Neural crest cell (in vitro differentiated cells): ENCODE results near the gene CCDC40. TPM values are rescaled to one million over a fixed set of nuclear protein-coding genes. Genes with fewer than 3 reads are reported as not detected.

Experiments
- DNase-seq: peaks from one replicate; pipeline ENCODE4 v3.0.0; 2021; ENCODE audit warnings: low read depth, mixed read lengths, low spot score
- H3K27ac Mint-ChIP-seq: one replicate; pipeline ENCODE4 v1.8.0; 2021; ENCODE audit warnings: mild to moderate bottlenecking, mixed read lengths; ENCODE audit not compliant: unreplicated experiment
- H3K27me3 Mint-ChIP-seq: 2 replicates; pipeline ENCODE4 v1.8.0; 2021; ENCODE audit warnings: low read depth, mild to moderate bottlenecking, mixed read lengths
- H3K36me3 Mint-ChIP-seq: 2 replicates; pipeline ENCODE4 v1.8.0; 2021; ENCODE audit warnings: low read depth, mild to moderate bottlenecking, mixed read lengths
- H3K4me1 Mint-ChIP-seq: 2 replicates; pipeline ENCODE4 v1.8.0; 2021; ENCODE audit warnings: mixed read lengths
- H3K4me3 Mint-ChIP-seq: one replicate; pipeline ENCODE4 v1.8.0; 2021; ENCODE audit warnings: mild to moderate bottlenecking, mixed read lengths
- H3K9me3 Mint-ChIP-seq: 2 replicates; pipeline ENCODE4 v1.8.0; 2021; ENCODE audit warnings: mixed read lengths
- total RNA-seq: library from RNA; stranded (reverse); gene quantifications from 2 replicates; pipeline ENCODE4 v1.2.1, GENCODE V29; 2021
- TF ChIP-seq, protein P1 (sequence below): fragments of 200-600 bp; sonication (generic); conservative IDR thresholded peaks from 2 replicates; pipeline ENCODE4 v1.5.0; 2021; ENCODE audit warnings: antibody characterized with exemption, mild to moderate bottlenecking

Gene CCDC40
- total RNA-seq, 1 donor from 2014 or later = 22.7 TPM

DNA sequence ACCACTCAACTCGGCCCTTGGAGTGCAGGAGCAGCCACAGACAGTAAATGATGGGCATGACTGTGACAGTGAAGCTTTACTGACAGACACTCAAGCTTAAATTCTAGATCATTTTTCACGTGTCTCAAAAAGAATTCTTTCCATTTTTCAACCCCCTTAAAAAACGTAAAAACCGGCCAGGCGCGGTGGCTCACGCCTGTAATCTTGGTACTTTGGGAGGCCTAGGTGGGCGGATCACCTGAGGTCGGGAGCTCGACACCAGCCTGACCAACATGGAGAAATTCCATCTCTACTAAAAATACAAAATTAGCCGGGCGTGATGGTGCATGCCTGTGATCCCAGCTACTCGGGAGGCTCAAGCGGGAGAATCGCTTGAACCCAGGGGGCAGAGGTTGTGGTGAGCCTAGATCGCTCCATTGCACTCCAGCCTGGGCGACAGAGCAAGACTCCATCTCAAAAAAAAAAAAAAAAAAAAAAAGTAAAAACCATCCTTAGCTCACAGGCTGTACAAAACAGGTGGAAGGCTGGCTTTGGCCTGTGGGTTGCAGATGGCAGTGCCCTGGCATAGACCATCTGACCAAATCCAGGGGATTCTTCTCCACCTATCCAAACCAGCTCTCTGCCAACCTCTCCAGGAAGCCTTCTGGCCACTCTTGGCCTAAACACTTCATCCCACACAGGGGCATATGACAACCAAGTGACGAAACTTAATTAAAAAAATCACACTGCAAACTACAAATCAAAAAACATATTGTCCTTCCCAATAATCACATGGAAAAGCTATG, 19.0 kb upstream of the CCDC40 start:
- Mint-ChIP-seq H3K36me3 (peaks cover 14% of the 10 kb centered on the region), H3K4me3 (no peak overlapping the region), H3K9me3 (peaks cover 4% of the 10 kb centered on the region), H3K27ac (no peak overlapping the region), H3K4me1 (peaks cover 26% of the 10 kb centered on the region), H3K27me3 (no peaks in the 10 kb centered on the region)
- TF ChIP-seq, protein P1, sequence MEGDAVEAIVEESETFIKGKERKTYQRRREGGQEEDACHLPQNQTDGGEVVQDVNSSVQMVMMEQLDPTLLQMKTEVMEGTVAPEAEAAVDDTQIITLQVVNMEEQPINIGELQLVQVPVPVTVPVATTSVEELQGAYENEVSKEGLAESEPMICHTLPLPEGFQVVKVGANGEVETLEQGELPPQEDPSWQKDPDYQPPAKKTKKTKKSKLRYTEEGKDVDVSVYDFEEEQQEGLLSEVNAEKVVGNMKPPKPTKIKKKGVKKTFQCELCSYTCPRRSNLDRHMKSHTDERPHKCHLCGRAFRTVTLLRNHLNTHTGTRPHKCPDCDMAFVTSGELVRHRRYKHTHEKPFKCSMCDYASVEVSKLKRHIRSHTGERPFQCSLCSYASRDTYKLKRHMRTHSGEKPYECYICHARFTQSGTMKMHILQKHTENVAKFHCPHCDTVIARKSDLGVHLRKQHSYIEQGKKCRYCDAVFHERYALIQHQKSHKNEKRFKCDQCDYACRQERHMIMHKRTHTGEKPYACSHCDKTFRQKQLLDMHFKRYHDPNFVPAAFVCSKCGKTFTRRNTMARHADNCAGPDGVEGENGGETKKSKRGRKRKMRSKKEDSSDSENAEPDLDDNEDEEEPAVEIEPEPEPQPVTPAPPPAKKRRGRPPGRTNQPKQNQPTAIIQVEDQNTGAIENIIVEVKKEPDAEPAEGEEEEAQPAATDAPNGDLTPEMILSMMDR = no peak
- DNase-seq = no peak

DNA sequence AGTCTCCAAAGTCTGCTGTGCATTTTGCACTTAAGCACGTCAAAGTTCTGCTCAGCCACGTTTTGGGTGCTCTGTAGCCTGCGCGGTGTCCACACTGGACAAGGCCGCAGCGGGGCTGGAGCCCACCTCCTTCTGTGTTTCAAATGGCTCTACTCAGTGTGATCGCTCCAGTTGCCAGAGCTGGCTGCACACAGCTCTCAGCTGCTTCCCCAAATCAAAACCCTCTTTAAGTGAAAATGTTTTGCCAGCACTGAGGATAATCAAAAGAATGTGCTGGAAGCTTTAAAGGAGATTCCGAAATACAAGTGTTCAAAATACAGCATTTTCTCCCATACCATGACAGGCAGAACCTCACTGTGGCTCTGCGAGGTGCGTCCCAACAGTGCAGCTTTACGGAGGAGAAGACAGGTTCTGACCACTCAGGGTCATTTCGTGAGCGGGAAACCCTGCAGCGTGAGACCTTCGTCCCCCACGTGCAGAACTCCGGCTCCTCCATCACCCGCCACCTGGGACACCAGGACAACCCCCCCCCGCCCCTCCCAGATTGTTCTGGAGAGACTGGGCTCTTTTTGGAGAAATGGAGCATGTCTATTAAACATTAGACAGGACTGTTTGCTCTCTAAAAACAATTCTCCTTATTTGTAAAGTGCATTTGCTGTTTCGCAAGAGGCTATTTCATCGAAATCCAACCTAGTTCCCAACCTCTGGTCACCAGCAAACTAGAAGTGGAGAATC, 17.4 kb upstream of the CCDC40 start:
- no peak overlapping the region for H3K27ac Mint-ChIP-seq
- peaks cover 19% of the 10 kb centered on the region for H3K4me1 Mint-ChIP-seq
- no peaks in the 10 kb centered on the region for H3K27me3 Mint-ChIP-seq
- no peak overlapping the region for H3K4me3 Mint-ChIP-seq
- DNase-seq = no peak
- peaks cover 4% of the 10 kb centered on the region for H3K9me3 Mint-ChIP-seq
- peaks cover 14% of the 10 kb centered on the region for H3K36me3 Mint-ChIP-seq
- TF ChIP-seq, protein P1 = no peak

DNA sequence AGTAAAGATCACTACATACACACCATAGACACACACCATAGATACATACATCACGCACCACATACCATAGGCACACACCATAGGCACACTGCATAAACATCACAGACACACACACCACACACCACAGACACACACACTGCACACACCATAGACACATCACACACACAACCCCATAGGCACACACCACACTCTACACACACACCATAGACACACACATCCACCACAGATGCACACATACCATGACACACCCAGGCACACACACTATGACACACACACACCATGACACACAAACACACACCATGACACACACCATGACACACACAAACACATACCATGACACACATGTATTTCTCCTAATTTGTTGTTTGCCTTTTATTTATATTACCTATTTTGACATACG, 14.8 kb upstream of the CCDC40 start:
- Mint-ChIP-seq H3K4me1 (peaks cover 15% of the 10 kb centered on the region), H3K27ac (no peak overlapping the region), H3K27me3 (no peaks in the 10 kb centered on the region), H3K36me3 (peaks cover 5% of the 10 kb centered on the region), H3K9me3 (peaks cover 4% of the 10 kb centered on the region), H3K4me3 (no peak overlapping the region)
- DNase-seq = no peak
- TF ChIP-seq, protein P1 = no peak

DNA sequence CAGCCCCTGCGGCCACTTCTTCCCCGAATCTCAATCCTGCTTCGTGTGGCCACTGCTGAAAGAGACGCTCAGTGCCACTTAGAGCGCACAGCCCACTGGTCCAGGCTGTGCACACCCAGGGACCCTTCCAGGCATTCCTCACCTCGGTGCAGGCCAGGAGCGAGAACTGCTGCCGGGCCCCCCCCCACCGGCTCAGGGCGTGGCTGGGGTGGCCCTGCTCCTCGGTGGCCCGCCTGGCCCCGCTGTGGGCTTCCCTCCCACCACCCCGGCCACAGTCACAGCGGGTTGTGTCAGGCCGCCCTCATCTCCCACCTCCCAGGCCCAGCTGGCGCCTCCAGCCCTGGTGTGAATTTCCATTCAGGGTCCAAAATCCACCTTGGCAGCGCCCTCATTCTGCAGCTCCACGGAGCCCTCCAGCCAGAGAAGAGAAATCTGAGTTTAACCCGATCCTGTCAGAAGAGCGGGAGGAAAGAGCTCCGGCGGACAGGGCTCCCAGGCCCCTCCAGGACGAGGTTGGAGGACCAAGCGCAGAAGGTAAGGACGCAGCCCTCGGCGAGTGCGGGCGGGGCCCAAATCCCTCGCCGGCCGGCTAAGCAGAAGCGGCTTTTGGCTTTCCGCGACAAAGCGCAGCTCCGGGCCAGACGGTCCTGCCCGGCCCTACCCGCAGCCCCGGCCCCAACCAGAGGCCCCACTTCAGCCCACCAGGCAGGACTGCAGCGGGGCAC, 12.8 kb upstream of the CCDC40 start:
- Mint-ChIP-seq H3K4me1 (peaks cover 13% of the 10 kb centered on the region), H3K4me3 (no peak overlapping the region), H3K27me3 (no peaks in the 10 kb centered on the region), H3K36me3 (peaks cover 8% of the 10 kb centered on the region), H3K9me3 (peaks cover 4% of the 10 kb centered on the region), H3K27ac (no peak overlapping the region)
- no peak for DNase-seq
- TF ChIP-seq, protein P1 = no peak

DNA sequence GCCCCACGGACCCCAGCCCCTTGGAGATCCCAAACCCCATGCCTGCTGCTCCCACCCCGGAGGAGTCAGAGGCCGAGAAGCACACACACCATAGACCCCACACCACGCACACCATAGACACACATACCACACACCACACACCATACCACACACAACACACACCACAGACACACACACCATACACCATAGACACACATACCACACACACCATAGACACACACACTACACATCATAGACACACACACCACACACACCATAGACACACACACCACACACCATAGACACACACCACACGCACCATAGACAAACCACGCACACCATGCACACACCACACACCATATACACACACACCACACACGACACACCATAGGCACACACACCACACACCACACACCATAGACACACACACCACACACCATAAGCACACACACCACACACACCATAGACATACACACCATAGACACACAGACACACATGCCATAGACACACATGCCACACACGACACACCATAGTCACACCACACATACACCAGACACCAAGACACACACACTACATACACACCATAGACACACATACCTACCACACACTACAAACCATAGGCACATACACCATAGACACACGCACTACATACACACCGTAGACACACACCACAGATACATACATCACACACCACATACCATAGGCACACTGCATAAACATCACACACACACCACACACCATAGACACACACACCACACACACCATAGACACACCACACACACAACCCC, 12.1 kb upstream of the CCDC40 start:
- Mint-ChIP-seq H3K27me3 (no peaks in the 10 kb centered on the region), H3K27ac (no peak overlapping the region), H3K4me1 (peaks cover 20% of the 10 kb centered on the region), H3K36me3 (peaks cover 8% of the 10 kb centered on the region), H3K4me3 (no peak overlapping the region), H3K9me3 (peaks cover 4% of the 10 kb centered on the region)
- TF ChIP-seq, protein P1 = no peak
- DNase-seq = no peak
